CD4-positive, alpha-beta T cell treated with Interferon gamma for 1 hour (primary cell): Measurements from ENCODE around the gene RSPH9.
A peak's percentile ranks its signal among the peaks of the same experiment; 100 is the strongest.

Source experiments
- DNase-seq: peaks from one replicate; pipeline ENCODE4 v3.0.0-alpha.2; 2020

RSPH9 gene, protein sequence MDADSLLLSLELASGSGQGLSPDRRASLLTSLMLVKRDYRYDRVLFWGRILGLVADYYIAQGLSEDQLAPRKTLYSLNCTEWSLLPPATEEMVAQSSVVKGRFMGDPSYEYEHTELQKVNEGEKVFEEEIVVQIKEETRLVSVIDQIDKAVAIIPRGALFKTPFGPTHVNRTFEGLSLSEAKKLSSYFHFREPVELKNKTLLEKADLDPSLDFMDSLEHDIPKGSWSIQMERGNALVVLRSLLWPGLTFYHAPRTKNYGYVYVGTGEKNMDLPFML

DNA sequence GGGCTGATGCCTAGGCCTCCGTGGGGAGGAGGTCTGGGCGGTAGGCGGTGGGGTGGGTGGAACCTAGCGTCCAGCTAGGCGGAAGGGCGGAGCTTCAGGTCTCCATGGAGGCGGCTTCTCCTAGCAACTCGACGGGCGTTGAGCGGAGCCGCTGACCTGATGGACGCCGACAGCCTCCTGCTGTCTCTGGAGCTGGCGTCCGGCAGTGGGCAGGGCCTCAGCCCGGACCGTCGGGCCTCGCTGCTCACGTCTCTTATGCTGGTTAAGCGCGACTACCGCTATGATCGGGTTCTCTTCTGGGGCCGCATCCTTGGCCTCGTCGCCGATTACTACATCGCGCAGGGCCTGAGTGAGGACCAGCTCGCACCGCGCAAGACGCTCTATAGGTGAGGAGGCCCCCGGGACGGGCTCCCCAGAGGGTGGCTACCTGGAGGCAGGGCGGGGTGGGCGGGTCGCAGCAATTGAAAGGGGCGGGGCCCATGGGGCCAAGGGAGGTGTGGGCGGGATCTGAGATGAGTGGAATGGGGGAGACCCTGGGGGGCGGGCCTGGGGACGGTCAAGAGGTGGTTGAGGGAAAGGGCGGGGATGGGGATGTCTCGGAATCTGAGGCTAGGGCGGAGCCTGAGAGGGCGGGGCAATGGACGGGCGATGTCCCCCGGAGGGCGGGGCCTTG is at the start of gene RSPH9:
RSPH9 (plus strand) TSS at position 97 of the 673 bp plus-strand sequence; CDS start at position 160, 63 bp downstream.
- DNase-seq: peak; percentile 68

DNA sequence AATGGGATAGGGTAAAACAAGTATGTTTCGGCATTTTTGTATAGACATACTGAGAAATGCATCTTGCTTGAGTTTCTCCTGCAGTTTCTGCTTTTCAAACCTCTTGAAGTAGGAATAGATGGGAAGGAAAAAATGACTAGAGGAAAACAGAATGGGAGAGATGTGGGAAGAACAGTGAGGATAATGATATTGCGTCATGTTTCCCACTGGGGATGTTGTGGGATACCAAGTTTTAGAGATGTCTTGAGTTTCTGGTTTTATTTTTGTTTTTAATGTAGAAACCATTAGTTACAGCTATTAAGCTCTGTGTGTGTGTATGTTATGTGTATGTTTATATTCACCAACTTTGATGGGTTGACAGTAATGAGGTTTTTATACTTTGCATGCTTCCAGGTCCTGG is 44.2 kb upstream of the RSPH9 start:
- no peak for DNase-seq

DNA sequence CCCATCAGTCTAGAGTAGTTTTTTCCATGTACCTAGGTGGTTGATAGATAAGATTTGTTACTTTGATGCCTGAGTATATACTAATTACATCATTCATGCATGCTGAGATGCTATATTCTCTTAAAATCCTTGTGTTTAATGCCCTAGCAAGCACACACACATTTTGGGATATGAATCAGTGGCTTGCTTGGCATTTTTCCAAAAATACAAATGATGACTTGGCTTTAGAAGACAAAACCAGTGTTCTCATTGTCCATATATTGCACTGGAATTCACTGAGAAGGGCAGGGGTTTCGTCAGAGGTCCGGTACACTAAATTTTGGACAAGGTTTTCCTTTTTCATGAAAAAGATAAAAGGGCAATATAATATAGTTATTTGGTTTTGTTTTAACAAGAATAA is 40.7 kb upstream of the RSPH9 start:
- DNase-seq: no peak

DNA sequence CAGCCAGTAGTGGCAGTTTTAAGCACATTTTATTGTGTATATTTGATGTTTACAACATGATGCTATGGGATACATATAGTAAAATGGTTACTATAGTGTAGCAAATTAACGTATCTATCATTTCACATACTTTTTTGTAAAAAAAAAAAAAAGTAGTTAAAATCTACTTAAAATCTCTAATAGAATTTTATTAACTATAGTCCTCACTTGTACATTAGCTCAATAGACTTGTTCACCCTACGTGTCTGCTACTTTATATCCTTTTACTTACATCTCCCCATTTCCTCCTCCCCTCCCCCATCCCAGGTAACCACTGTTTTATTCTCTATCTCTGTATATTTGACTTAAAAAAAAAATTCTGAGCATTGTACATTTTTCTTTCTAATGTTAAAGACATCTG is 38.8 kb upstream of the RSPH9 start:
- DNase-seq: no peak

DNA sequence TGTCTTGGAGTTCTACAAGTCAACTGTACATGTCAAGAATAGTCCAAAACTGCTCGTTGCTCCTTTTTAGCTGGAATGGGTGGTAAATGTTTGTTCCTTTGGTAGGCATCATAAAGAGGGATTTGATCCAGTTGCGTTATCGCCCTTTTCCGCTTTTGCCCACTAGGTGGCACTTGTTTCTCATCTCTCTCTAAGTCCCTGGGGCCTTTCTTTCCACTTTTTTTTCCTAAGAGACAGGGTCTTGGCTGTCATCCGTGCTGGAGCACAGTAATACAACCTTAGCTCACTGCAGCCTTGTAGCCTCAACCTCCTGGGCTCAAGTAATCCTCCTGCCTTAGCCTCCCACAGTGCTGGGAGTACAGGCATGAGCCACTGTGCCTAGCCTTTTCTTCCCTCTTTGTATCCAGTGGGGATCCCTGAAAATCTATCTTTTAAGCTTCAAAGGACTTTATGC is 36.5 kb upstream of the RSPH9 start:
- peak; percentile 34 for DNase-seq

DNA sequence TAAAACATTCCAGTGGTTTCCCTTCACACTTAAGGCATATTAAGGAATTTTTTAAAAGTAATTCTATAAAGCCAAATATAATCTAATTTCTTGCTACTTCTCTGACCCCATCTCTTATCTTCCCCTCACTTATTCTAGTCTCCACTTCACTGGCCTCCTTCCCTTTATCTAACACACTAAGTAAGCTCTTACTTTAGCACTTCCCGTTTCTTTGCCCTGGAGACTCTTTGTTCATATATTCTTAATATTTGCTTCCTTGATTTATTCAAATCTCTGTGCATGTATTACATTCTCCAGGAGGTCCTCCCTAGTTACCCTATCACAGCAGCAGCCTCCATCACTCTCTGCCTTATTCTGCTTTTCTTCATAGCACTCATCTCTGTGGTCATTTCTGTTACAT is 36.0 kb upstream of the RSPH9 start:
- no peak for DNase-seq

DNA sequence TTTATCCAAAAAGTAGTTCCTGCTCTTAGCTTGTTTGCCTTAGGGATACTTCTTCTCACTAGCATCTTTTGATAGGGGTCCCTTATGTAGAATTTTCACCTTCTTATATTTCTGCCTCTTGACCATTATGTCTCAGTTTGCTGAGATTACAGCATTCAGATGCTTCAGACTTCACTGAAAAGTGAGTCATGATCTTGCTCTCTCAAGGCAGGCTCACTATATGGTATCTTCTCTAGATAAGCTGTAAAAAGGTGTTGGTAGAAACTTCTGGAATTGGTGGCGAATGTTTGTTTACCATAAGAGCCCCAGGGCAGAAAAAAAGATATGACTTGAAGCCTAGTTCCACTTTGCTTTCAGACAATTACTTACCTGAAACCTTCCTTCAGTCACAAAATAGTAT is 35.4 kb upstream of the RSPH9 start:
- DNase-seq: no peak

DNA sequence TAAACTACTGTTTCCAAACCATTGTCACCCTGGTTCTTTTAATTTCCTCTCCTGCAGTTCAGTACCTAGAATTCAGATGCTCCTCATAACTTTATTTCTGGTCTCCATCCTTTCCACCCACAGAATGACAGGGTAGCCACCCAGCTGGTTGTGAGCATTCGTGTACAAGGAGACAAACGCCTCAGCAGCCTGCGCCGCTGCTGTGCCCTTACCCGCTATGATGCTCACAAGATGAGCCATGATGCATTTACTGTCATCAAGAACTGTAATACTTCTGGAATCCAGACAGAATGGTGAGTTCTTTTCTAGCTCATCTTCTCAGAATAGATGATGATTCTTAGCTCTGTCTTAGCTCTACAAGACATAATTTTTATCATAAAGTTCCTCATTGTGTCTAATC is 34.4 kb upstream of the RSPH9 start:
- DNase-seq: no peak

DNA sequence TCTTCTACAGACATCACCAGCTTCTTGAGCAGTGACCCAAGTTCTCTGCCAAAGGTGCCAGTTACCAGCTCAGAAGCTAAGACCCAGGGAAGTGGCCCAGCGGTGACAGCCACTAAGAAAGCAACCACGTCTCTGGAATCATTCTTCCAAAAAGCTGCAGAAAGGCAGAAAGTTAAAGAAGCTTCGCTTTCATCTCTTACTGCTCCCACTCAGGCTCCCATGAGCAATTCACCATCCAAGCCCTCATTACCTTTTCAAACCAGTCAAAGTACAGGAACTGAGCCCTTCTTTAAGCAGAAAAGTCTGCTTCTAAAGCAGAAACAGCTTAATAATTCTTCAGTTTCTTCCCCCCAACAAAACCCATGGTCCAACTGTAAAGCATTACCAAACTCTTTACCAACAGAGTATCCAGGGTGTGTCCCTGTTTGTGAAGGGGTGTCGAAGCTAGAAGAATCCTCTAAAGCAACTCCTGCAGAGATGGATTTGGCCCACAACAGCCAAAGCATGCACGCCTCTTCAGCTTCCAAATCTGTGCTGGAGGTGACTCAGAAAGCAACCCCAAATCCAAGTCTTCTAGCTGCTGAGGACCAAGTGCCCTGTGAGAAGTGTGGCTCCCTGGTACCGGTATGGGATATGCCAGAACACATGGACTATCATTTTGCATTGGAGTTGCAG is 31.0 kb upstream of the RSPH9 start:
- no peak for DNase-seq

DNA sequence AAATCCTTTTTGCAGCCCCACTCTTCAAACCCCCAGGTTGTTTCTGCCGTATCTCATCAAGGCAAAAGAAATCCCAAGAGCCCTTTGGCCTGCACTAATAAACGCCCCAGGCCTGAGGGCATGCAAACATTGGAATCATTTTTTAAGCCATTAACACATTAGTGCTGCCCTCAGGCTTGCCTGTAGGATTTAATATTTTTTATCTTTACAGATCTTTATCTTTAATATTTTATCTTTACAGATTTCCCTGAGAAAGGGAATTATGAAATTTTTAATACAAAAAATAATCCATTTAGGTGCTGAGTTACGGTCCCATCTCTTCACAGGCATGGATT is 30.5 kb upstream of the RSPH9 start:
- no peak for DNase-seq

DNA sequence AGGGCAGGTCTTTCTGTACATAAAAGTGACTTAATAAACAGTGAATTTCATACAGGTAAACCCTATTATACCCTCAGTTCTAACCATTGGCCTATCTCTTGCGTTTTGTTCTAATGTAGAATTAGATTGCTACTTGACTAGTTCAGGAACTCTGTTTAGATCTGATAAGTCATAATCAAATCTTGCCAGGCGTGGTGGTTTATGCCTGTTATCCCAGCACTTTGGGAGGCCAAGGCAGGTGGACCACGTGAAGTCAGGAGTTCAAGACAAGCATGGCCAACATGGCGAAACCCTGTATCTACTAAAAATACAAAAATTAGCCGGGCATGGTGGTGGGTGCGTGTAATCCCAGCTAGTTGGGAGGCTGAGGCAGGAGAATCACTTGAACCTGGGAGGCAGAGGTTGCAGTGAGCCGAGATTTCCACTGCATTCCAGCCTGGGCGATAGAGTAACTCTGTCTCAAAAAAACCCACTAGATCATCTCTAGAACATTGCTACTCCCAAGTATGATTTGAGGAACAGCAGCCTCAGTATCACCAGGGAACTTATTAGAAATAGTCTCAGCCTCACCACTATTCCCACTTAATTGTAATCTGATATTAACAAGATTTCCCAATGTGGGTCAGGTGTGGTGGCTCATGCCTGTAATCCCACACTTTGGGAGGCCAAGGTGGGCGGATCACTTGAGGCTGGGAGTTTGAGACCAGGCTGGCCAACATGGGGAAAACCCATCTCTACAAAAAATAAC is 27.9 kb upstream of the RSPH9 start:
- DNase-seq: no peak

DNA sequence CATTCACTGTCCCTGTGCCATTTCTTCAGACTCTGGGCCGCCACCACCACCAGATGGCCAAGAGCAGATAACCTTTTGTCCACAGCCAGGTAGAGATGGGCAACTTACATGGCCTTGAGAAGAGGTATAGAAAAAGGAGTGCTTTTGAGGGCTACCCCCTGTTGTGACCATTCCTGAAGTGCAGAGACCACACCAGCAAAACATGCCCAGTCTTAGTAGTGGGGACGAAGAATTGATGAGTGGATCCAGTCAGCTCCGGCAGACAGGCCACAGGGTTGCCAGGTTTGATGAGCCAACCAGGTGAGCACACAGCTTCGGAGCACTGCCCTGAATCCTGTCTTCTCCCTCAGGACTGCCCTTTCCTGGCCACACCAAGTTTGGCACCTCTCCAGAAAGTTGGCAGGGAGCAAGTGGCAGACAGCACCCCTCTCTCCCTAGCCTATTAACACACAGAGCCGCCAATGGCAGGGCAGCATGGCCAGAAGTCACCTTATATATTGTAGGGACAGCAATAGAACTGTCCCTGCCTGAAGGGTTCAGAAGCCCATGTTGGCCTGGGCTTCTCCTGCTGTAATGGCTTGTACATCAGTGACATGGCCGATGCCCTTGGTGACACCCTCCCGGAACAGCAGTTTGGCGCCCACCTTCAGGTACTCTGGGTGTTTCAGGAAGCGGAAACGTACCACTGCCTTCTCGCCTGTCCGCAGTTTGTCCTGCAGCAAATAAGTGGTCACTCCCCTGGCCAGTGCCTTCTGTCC is 23.6 kb upstream of the RSPH9 start:
- no peak for DNase-seq

DNA sequence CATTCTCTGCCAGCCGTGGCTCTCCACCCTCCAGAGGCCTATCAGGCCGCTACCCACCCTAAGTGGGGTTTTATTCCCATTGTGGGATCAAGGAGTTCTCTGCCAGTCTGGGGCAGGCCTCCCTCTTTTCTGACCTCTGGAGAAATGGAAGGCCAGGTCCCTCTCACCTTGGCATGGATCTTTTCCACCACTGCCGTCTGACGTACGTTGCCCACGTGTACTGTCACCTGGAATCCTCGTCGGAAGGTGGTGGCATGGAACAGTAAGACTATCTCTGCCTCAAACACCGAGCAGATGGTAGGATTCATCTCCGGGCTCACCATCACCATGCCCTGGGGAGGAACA is 23.0 kb upstream of the RSPH9 start:
- DNase-seq: no peak

DNA sequence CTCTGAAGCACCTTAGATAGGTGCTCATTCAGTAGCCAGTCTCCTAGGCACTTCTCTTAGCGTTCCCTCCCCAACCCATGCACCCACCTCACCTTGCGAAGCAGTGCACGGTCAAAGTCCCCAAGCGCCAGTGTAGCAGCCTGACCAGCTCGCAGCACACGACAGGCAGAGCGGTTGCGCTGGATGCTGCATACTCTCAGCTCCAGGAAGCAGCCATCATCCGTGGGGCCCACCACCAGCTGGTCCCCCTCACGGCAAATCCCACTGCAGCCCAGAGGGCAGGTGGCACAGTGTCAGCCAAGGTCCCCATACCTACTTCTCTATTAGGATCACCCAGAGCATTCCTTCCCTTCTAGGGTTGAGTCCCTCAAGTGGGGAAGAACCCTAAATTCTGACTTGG is 22.3 kb upstream of the RSPH9 start:
- DNase-seq: no peak

DNA sequence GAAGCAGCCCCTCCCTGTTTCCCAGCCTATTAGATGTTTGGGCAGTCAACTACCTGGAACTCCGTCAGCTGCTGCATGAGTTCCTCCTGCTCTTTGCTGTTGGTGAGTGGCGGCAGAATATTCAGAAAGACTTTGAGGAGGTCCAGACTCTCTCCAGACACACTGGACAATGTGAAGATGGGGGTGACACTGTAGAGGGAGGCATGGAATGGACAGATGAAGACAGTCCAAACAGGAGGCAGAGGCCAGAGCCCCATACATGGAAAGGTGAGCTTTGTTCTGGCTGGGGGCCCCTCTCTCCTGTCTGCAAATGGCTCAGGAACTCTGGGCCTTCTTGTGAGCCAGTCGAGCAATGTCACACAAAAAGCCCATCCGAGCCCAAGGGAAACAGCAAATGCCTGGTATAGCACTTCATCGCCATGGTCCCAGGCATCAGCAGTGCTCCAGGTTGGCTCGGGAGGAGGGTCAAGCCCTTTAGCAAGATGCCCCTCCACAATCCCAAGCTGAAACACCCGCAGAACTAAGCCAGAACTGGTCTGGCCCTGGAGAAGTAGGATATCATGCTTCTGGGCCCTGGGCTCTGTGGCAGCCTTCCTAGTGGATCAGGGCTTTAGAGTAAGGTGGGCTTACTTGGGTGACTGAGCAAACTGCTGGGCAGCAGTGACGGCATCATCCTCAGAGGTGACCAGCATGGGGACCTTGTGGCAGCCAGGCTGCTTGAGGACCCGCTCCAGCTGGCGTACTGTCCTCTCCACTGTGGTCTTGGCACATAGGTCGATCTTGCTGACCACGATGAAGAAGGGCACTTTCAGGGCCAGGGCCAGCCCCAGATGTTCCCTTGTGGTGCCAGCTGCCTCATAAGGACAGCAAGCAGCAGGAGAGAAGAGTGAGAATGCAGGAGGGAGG is 20.7 kb upstream of the RSPH9 start:
- DNase-seq: no peak

DNA sequence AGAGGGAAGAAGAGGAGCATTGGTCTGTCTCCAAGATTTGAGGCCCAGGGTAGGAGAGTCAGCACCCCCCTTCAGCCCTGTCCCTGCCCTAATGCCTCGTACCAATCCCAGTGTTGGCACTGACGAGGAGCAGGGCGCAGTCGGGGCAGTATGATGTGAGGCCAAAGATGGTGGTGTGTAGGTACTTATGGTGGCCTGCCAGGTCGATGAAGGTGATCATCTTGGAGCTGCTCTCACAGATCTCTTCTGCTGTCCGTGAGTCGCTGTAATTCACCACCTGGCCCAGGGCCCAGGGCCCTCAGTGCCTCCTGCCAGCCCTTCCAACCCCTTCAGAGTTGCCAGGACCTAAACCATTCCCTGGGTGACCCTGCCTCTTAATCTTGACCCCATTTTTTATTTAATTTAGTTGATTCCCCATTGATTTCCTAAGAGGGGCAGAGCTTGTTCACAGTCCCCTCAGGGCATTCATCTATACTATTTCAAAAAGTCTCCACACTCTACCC is 20.0 kb upstream of the RSPH9 start:
- DNase-seq: no peak

DNA sequence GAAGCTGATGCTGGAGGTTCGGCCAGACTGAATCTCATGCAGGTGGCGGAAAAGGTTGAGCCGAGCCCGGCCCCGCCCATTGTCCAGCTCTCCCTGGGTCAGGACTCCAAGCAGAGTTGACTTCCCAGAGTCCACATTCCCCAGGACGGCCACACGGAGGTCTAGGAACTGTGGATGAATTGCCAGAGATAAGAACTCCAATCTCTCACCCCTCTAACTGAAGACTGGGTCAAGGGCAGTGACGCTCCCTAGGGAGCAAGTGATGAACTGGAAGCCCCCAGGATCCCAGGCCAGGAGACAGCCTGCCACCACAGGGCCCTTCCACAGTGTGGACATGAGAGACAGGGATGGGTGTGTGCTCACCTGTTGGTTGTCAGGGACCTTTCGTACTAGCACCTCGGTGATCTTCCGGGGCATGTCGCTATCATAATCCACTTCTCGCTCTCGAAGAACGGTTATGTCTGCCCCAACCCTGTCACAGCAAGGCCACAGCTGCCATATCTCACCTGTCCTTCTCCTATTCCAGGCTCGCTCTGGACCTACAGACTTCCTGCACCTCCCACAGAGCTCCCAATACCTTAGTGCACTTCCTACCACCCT is 19.3 kb upstream of the RSPH9 start:
- DNase-seq: no peak

DNA sequence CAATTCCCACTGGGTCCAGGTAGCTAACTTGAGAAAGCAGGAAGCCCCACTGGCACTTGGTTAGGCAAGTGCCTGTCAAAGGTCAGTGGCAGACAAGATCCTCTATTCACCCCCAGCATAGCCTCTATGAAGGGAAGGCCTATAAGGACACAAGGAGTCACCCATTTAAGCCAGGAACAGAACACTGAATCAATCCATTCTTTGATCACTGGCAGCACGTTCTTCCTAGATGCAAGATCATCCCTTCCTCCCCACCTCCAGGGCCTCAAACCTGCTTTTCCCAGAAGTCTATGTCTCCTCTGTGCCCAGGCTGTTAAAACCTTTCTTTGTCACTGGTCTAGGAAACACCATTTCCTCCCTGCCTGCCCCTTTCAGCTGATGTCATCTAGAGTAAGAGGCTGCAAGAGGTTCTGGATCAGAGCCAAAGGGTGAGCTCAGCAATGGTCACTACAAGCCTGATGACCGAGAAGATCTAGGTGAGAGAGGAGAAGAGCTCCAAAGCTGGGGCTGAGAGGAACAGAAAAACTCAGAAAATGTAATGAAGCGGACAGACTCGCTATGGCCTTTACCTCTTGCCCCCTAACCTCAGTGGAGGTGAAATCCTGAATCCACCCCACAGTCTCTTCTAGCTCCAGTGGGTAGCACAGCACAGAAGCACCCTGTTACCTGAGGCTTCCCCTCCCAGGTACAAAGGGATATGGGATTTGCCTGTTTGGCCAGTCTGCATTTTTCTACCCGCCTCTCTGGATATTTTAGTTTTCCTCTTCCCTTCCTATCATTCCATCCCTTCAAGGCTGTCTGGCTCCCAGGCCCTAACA is 17.6 kb upstream of the RSPH9 start:
- peak; percentile 53 for DNase-seq

DNA sequence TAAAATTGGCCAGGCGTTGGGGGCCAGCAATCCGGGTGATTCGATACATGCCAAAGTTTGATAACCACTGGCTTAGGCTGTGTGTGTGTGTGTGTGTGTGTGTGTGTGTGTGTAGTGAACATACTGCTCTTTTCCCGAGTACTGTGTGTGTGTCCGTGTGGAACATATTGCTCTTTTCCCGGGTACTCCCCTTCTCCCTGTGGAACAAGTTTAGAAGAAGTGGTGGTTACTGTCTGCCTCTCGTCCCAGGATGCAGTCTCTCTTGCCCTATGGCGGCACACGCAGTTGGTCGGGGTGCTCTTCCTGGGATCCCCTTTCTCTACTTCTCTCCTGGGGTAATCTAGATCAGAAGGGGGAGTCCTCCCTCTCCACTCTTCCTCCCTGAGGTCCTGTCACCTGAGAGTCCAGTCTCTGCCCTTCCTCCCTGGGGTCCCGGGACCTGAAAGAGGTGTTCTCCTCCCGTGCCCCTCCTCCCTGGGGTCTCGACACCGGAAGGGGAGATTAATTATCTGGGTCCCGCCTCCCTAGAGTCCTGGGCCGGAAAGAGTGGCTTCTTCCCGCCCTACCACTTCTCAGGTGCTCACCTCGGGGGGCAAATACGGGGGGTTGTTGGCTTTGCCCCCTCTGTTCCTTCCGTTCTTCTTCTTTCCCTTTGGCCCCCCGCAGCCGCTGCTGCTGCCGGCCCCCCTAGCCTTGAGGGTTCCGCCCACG is 16.3 kb upstream of the RSPH9 start:
- DNase-seq: peak; percentile 44

DNA sequence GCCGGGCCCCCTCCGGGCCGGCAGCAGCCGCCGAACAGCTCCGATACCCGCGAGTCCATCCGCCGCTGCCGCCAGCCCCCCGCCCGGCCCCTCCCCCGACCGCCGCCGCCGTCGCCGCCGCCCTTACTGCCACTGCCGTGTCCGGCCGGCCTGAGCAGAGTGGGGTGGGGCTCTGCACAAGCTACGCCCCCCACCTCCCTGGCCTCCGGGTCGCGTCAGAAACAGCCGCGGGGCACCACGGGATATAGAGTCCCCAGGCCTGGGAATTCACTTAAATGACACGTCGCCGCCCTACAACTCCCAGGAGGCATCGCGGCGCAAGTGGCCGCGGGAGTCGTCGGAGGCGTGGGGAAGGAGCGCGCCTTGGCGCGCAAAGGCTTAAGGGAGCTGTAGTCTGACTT is 15.7 kb upstream of the RSPH9 start, which contains the start of gene GTPBP2:
GTPBP2 (minus strand) TSS at position 161 of the 401 bp plus-strand sequence; CDS start at position 59, 102 bp downstream.
- peak; percentile 96 for DNase-seq
